ENCODE results near the gene HNRNPR.

DNA sequence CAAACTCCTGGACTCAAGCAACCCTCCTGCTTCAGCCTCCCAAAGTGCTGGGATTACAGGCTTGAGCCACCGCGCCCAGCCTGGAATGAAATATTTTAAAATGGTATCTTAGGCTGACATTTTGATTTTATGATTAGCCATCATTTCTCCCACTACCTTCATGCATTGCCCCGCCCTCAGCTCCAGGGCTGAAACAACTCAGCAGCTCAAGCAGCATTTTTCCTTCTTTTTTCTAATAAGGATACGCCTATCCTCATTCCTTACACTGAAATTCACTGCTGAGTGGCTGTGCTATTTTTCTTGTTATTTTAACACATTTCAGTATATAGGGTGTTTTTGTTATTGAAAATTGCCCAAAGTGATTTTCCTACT, 70.0 kb downstream of the HNRNPR start:
- TF ChIP-seq, protein P1, sequence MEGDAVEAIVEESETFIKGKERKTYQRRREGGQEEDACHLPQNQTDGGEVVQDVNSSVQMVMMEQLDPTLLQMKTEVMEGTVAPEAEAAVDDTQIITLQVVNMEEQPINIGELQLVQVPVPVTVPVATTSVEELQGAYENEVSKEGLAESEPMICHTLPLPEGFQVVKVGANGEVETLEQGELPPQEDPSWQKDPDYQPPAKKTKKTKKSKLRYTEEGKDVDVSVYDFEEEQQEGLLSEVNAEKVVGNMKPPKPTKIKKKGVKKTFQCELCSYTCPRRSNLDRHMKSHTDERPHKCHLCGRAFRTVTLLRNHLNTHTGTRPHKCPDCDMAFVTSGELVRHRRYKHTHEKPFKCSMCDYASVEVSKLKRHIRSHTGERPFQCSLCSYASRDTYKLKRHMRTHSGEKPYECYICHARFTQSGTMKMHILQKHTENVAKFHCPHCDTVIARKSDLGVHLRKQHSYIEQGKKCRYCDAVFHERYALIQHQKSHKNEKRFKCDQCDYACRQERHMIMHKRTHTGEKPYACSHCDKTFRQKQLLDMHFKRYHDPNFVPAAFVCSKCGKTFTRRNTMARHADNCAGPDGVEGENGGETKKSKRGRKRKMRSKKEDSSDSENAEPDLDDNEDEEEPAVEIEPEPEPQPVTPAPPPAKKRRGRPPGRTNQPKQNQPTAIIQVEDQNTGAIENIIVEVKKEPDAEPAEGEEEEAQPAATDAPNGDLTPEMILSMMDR (IDR thresholded peaks at IDR 0.05; ENCODE audit: insufficient read depth, low read depth, low read length): no peak
- TF ChIP-seq EZH2 (IDR thresholded peaks at IDR 0.05; ENCODE audit: insufficient read depth, low read length): no peak
